Tibial nerve (tissue), 4 donors: Measurements from ENCODE around the gene ACTL7B. TPM values are rescaled to one million over a fixed set of nuclear protein-coding genes. Genes with fewer than 3 reads are reported as not detected.
"Not testable (repeated sequence)": the region's sequence is repeated elsewhere in the genome, so short reads cannot be mapped to it uniquely, and the experiment has no call there.

Experiments used
- DNase-seq, 2 donors: peaks; one replicate each; pipeline ENCODE4 v3.0.0-alpha.2; 2019; ENCODE audit warnings: low spot score in 2 of 2
- H3K27ac ChIP-seq, 4 donors: fragments of 200-600 bp; sonication (generic) in 3 of 4; one replicate each; pipeline ENCODE4 v1.5.1; 2017 to 2019; ENCODE audit warnings: mild to moderate bottlenecking in 1 of 4
- H3K27me3 ChIP-seq, 2 donors: fragments of 200-600 bp; sonication (generic) in 1 of 2; one replicate each; pipeline versions ENCODE4 v1.5.1 to v1.6.0; 2017 to 2019
- H3K36me3 ChIP-seq, 3 donors: fragments of 200-600 bp; sonication (generic); one replicate each; pipeline ENCODE4 v1.5.1; 2018 to 2019
- H3K4me1 ChIP-seq, 4 donors: fragments of 200-600 bp; sonication (generic) in 3 of 4; one replicate each; pipeline ENCODE4 v1.5.1; 2017 to 2019
- H3K4me3 ChIP-seq, 4 donors: fragments of 200-600 bp; sonication (generic) in 3 of 4; one replicate each; pipeline ENCODE4 v1.5.1; 2017 to 2019; ENCODE audit warnings: mild to moderate bottlenecking in 1 of 4, moderate library complexity in 1 of 4
- H3K9me3 ChIP-seq, 4 donors: fragments of 200-600 bp; sonication (generic) in 3 of 4; one replicate each; pipeline ENCODE4 v1.5.1; 2017 to 2019
- EP300 ChIP-seq, 2 donors: sonication (generic); formaldehyde crosslinking; IDR thresholded peaks; one replicate each; pipeline ENCODE4 v1.6.1; 2017; ENCODE audit warnings: antibody characterized with exemption in 2 of 2, mild to moderate bottlenecking in 1 of 2
- POLR2A ChIP-seq, 2 donors: fragments of 450-650 bp; IDR thresholded peaks; one replicate each; pipeline ENCODE4 v1.6.1; 2017; ENCODE audit warnings: antibody characterized with exemption in 2 of 2, mild to moderate bottlenecking in 2 of 2, moderate library complexity in 2 of 2
- WGBS, 2 donors: methylation state at CpG; one replicate each; pipeline ENCODE4 v1.1.5; 2018; 5-methylcytosine and 5-hydroxymethylcytosine counted together
- total RNA-seq, 4 donors: library from RNA; depleted of rRNA; stranded (reverse); fragments of >200 nt; gene quantifications; one replicate each; pipeline ENCODE4 v1.1.0, GENCODE V29; 2016
- TF ChIP-seq, protein P1 (sequence below), 5 experiments: fragments of 200-600 bp in 3 of 5; fragments of 450-650 bp in 2 of 5; sonication (generic) in 3 of 5; IDR thresholded peaks; one replicate each; pipeline ENCODE4 v1.5.1; 2016 to 2019; ENCODE audit warnings: antibody characterized with exemption in 5 of 5, mild to moderate bottlenecking in 3 of 5, moderate library complexity in 2 of 5

ACTL7B gene
- total RNA-seq, 4 donors from 2014 or later = not detected

DNA sequence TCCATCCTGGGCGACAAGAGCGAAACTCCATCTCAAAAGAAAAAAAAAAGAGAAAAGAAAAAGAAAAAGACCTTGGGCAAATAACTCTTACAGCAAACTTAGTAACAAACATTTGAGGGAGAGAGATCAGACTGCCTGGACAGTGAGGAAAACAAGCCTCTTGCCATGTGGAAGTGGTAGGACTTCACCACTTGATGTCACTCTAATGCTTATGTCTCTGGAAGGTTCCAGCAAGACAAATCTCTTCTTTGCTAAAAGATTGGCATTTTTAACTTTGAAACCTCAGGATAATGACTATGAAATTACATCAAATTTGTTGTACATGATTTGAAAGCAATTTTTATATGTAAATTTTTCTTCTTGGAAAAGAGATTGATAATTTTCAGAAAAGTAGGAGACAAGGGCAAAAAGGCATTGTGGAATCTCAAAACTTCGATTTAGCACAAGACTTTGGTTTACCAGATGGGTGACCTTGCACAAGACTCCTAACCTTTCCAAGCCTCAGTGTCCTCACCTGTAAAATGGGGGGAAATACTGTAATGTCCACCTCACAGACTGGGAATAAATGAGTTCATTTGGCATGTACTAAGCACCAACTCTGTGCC is 5.4 kb downstream of the ACTL7B start:
- Histone ChIP-seq H3K27me3 (no peaks in the 10 kb centered on the region), H3K9me3 (no peaks in the 10 kb centered on the region), H3K36me3 (no peaks in the 10 kb centered on the region), H3K4me3 (no peak overlapping the region), H3K4me1 (no peaks in the 10 kb centered on the region), H3K27ac (no peak overlapping the region)
- DNase-seq = no peak
- TF ChIP-seq POLR2A (IDR thresholded peaks at IDR 0.05) = no peak
- no peak for TF ChIP-seq EP300 (IDR thresholded peaks at IDR 0.05)
- TF ChIP-seq, protein P1, sequence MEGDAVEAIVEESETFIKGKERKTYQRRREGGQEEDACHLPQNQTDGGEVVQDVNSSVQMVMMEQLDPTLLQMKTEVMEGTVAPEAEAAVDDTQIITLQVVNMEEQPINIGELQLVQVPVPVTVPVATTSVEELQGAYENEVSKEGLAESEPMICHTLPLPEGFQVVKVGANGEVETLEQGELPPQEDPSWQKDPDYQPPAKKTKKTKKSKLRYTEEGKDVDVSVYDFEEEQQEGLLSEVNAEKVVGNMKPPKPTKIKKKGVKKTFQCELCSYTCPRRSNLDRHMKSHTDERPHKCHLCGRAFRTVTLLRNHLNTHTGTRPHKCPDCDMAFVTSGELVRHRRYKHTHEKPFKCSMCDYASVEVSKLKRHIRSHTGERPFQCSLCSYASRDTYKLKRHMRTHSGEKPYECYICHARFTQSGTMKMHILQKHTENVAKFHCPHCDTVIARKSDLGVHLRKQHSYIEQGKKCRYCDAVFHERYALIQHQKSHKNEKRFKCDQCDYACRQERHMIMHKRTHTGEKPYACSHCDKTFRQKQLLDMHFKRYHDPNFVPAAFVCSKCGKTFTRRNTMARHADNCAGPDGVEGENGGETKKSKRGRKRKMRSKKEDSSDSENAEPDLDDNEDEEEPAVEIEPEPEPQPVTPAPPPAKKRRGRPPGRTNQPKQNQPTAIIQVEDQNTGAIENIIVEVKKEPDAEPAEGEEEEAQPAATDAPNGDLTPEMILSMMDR (IDR thresholded peaks at IDR 0.05) = no peak
- 93 to 97% methylated on average over 3 of the region's 3 CpGs for WGBS, 2 donors

DNA sequence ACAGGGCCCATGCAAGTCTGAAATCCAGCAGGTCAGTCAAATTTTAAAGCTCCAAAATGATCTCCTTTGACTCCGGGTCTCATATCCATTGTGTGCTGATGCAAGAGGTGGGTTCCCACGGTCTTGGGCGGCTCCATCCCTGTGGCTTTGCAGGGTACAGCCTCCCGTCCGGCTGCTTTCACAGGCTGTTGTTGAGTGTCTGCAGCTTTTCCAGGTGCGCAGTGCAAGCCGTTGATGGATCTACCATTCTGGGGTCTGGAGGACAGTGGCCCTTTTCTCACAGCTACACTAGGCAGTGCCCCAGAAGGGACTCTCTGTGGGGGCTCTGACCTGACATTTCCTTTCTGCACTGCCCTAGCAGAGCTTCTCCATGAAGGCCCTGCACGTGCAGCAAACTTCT is 7.5 kb downstream of the ACTL7B start:
- WGBS, 2 donors = 93 to 97% methylated on average over 6 of the region's 8 CpGs
- H3K9me3 ChIP-seq, H3K27me3 ChIP-seq, H3K4me3 ChIP-seq, H3K36me3 ChIP-seq, H3K27ac ChIP-seq, DNase-seq, H3K4me1 ChIP-seq: not testable (repeated sequence)

DNA sequence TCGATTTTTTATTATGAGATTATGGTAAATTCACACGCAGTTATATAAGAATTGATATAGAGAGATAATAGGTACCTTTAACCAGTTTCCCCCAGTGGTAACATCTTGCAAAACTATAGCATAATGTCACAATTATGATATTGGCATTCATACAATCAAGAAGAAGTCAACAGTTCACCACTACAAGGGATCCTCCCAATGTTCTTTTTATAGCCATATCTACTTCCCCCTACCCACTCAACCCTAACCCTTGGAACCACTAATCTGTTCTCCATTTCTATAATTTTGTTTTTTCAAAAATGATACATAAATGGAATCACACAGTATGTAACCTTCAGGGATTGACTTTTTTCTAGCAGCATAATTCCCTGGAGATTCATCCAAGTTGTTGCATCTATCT is 9.8 kb downstream of the ACTL7B start:
- Histone ChIP-seq H3K4me3 (no peak overlapping the region), H3K27ac (no peak overlapping the region), H3K4me1 (peaks cover 0 to 7% (median 0%) of the 10 kb centered on the region in 4 donors), H3K36me3 (no peaks in the 10 kb centered on the region), H3K9me3 (no peaks in the 10 kb centered on the region), H3K27me3 (no peaks in the 10 kb centered on the region)
- 87 to 93% methylated on average over 2 of the region's 2 CpGs for WGBS, 2 donors
- no peak for DNase-seq
- TF ChIP-seq, protein P1 (IDR thresholded peaks at IDR 0.05) = no peak
- TF ChIP-seq POLR2A (IDR thresholded peaks at IDR 0.05) = no peak

DNA sequence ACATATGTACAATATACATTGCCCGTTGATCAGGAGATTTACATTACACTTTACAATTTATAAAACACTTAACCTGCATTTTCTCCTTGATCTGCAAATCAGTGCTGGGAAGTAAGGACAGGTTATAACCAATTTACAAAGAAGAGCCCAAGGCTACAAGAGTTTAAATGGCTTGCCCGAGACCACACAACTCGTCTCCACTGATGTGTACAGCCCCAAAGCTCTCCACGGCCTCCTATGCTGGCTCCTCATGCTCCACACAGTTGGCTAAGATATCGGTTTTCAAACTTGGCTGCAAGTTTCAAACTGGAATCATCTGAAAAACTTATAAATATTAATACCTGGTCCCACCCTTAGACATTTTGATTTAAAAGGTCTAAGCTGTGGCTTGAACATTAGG is 10.3 kb downstream of the ACTL7B start:
- no peak for DNase-seq
- Histone ChIP-seq H3K36me3 (no peaks in the 10 kb centered on the region), H3K4me1 (peaks cover 0 to 7% (median 0%) of the 10 kb centered on the region in 4 donors), H3K27me3 (no peaks in the 10 kb centered on the region), H3K4me3 (no peak overlapping the region), H3K9me3 (no peaks in the 10 kb centered on the region), H3K27ac (no peak overlapping the region)
- WGBS, 2 donors = 70 to 81% methylated on average over 5 of the region's 5 CpGs
- no peak for TF ChIP-seq EP300 (IDR thresholded peaks at IDR 0.05)
- TF ChIP-seq, protein P1 (IDR thresholded peaks at IDR 0.05) = no peak
- no peak for TF ChIP-seq POLR2A (IDR thresholded peaks at IDR 0.05)

DNA sequence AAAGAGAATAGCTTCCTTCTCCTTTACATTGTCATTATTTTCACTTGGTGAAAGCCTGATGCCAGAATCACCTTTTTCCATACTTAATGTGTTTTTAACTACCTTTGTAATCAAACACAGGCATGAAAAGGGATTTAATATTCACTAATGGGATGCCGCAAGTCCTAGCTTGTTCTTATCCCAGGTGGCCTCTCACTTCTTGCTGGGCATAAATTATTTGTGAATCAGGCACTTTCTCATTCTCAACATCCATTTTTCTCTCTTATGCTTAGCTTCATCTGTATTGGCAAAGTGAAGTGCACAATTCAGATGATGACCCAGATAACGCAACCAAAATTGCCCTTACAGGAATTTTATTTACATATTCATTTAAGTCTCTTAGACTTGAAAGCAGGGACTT is 10.9 kb downstream of the ACTL7B start:
- TF ChIP-seq POLR2A (IDR thresholded peaks at IDR 0.05) = no peak
- Histone ChIP-seq H3K27ac (no peak overlapping the region), H3K9me3 (no peaks in the 10 kb centered on the region), H3K4me1 (peaks cover 0 to 7% (median 0%) of the 10 kb centered on the region in 4 donors), H3K36me3 (no peaks in the 10 kb centered on the region), H3K27me3 (no peaks in the 10 kb centered on the region), H3K4me3 (no peak overlapping the region)
- DNase-seq = no peak
- 67 to 70% methylated on average over 2 of the region's 2 CpGs for WGBS, 2 donors

DNA sequence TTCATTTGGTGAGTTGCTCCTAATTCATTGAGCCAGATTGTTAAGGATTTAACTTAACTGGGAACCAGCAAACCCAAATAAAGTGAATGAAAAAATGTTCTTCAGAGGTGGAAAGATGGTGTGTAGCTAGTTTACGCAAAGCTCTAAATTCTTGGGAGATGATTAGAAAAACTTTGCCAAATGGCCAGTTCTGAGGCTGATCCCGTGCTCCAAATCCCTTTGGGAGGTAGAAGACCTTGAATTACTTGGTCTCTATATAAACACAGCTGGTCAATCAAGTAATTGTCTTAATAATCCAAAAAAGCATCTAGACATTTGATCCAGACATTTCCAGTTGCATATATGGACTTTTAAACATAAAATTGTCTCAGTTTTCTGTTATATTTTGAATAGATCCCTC is 11.4 kb downstream of the ACTL7B start:
- Histone ChIP-seq H3K4me3 (no peak overlapping the region), H3K9me3 (no peaks in the 10 kb centered on the region), H3K27me3 (no peaks in the 10 kb centered on the region), H3K36me3 (no peaks in the 10 kb centered on the region), H3K4me1 (peaks cover 0 to 7% (median 0%) of the 10 kb centered on the region in 4 donors), H3K27ac (no peak overlapping the region)
- DNase-seq = no peak
- 41 to 43% methylated on average over 2 of the region's 2 CpGs for WGBS, 2 donors
- TF ChIP-seq POLR2A (IDR thresholded peaks at IDR 0.05) (no peak), EP300 (IDR thresholded peaks at IDR 0.05) (peak in 1 of 2 donors; percentile 28)
- TF ChIP-seq, protein P1 (IDR thresholded peaks at IDR 0.05) = no peak
